ENCODE results near the gene SUGCT. TPM values are rescaled to one million over a fixed set of nuclear protein-coding genes. Genes with fewer than 3 reads are reported as not detected.

SUGCT gene
- total RNA-seq, 1 donor from 2014 or later, result 12.0 TPM

DNA sequence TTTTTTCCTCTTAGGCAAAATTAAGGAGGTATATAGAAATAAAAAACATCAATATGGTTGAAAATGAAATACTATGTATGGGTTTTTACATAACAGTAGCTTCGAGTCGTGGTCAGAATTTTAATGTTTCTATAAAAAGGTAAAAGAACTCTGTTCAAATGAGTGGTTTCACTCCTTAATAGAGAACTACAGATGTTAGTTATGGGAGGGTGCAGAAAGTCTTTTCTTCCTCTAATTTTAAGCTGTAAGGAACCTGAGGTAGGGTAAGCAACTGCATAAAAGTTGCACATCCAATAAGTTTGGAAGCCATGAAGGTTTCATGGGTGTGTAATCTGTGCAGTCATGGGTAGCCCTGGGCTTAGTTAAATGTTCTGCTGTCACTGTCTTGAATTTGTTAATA, 141.3 kb downstream of the SUGCT start:
- Histone ChIP-seq H3K36me3 (ENCODE audit: control insufficient read depth in 3 of 3, insufficient read depth in 3 of 3, low read length in 3 of 3) (no peaks in the 10 kb centered on the region), H3K9me3 (ENCODE audit: control insufficient read depth in 3 of 3, low read length in 3 of 3) (no peaks in the 10 kb centered on the region), H3K4me1 (ENCODE audit: control insufficient read depth in 3 of 3, insufficient read depth in 3 of 3, low read length in 3 of 3) (no peaks in the 10 kb centered on the region), H3K9ac (ENCODE audit: low read depth in 1 of 3, low read length in 3 of 3) (no peak overlapping the region), H3K27me3 (ENCODE audit: control insufficient read depth in 3 of 3, insufficient read depth in 3 of 3, low read length in 3 of 3) (no peaks in the 10 kb centered on the region), H3K27ac (ENCODE audit: low read depth, low read length) (no peak overlapping the region), H3K4me3 (ENCODE audit: low read length in 3 of 3) (no peak overlapping the region)

DNA sequence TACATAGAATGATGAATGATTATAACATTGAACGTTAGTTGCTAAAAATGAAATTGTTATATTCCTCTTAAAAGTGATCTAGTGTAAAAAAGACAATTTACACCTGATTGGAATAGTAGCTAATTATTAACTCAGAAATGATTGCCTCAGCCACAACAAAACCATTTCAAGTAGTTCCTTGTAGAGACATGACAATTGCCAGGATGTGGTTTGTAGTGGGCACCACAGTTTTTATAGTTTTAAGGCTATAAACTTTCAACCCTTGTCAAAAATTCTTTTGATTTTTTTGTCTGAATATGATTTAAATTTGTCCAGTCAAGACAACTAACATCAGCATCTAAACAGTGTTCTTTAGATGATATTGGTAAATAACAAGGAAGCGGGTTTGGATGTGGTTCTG, 145.2 kb downstream of the SUGCT start:
- Histone ChIP-seq H3K9me3 (ENCODE audit: control insufficient read depth in 3 of 3, low read length in 3 of 3) (no peaks in the 10 kb centered on the region), H3K27me3 (ENCODE audit: control insufficient read depth in 3 of 3, insufficient read depth in 3 of 3, low read length in 3 of 3) (no peaks in the 10 kb centered on the region), H3K9ac (ENCODE audit: low read depth in 1 of 3, low read length in 3 of 3) (no peak overlapping the region), H3K4me1 (ENCODE audit: control insufficient read depth in 3 of 3, insufficient read depth in 3 of 3, low read length in 3 of 3) (no peaks in the 10 kb centered on the region), H3K36me3 (ENCODE audit: control insufficient read depth in 3 of 3, insufficient read depth in 3 of 3, low read length in 3 of 3) (no peaks in the 10 kb centered on the region), H3K4me3 (ENCODE audit: low read length in 3 of 3) (no peak overlapping the region), H3K27ac (ENCODE audit: low read depth, low read length) (no peak overlapping the region)

DNA sequence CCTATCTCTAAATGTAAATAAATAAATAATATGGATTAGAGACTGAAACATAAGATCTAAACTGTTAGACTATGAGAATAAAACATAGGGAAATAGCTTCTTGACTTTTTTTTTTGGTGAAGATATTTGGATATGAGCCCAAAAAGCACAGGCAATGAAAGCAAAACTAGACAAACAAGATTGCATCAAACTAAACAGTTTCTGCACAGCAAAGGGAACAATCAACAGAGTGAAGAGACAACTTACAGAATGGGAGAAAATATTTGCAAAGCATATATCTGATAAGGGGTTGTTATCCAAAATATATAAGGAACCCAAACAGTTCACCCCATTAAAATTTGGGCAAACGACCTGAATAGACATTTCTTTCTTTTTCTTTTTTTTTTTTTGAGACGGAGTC, 148.1 kb downstream of the SUGCT start:
- no peak overlapping the region for H3K9ac ChIP-seq (ENCODE audit: low read depth in 1 of 3, low read length in 3 of 3)
- H3K27ac ChIP-seq (ENCODE audit: low read depth, low read length), result no peak overlapping the region
- no peaks in the 10 kb centered on the region for H3K9me3 ChIP-seq (ENCODE audit: control insufficient read depth in 3 of 3, low read length in 3 of 3)
- H3K27me3 ChIP-seq (ENCODE audit: control insufficient read depth in 3 of 3, insufficient read depth in 3 of 3, low read length in 3 of 3), result no peaks in the 10 kb centered on the region
- H3K4me1 ChIP-seq (ENCODE audit: control insufficient read depth in 3 of 3, insufficient read depth in 3 of 3, low read length in 3 of 3), result no peaks in the 10 kb centered on the region
- no peaks in the 10 kb centered on the region for H3K36me3 ChIP-seq (ENCODE audit: control insufficient read depth in 3 of 3, insufficient read depth in 3 of 3, low read length in 3 of 3)
- no peak overlapping the region for H3K4me3 ChIP-seq (ENCODE audit: low read length in 3 of 3)

DNA sequence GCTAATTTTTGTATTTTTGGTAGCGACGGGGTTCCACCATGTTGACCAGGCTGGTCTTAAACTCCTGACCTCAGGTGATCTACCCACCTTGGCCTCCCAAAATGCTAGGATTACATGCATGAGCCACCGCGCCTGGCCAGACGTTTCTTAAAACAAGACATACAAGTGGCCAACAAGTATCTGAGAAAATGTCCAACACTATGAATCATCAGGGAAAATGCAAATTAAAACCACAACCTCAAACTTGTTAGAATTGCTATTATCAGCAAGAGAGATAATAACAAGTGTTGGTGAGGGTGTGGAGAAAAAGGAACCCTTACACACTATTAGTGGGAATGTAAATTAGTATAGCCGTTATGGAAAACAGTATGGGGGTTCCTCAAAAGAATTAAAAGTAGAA, 148.6 kb downstream of the SUGCT start:
- no peaks in the 10 kb centered on the region for H3K36me3 ChIP-seq (ENCODE audit: control insufficient read depth in 3 of 3, insufficient read depth in 3 of 3, low read length in 3 of 3)
- no peaks in the 10 kb centered on the region for H3K9me3 ChIP-seq (ENCODE audit: control insufficient read depth in 3 of 3, low read length in 3 of 3)
- no peak overlapping the region for H3K9ac ChIP-seq (ENCODE audit: low read depth in 1 of 3, low read length in 3 of 3)
- H3K27me3 ChIP-seq (ENCODE audit: control insufficient read depth in 3 of 3, insufficient read depth in 3 of 3, low read length in 3 of 3), result no peaks in the 10 kb centered on the region
- H3K27ac ChIP-seq (ENCODE audit: low read depth, low read length), result no peak overlapping the region
- H3K4me3 ChIP-seq (ENCODE audit: low read length in 3 of 3), result no peak overlapping the region
- no peaks in the 10 kb centered on the region for H3K4me1 ChIP-seq (ENCODE audit: control insufficient read depth in 3 of 3, insufficient read depth in 3 of 3, low read length in 3 of 3)

DNA sequence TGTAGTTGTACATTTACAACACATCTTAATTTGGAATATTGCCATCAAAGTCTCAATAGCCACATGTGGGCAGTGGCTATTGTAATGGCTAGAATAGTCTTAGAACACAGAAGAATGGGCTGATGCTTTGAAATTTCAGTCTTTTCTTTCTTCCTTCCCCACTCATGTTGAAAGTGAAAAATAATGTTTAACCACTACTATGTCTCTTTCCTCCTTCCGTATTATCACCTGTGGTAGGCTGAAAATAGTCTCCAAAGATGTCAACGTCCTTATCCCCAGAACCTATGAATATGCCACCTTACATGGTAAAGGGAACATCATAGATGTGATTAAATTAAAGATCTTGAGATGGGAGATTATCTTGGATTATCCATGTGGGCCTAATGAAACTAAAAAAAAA, 154.0 kb downstream of the SUGCT start:
- H3K27ac ChIP-seq (ENCODE audit: low read depth, low read length), result no peak overlapping the region
- H3K9me3 ChIP-seq (ENCODE audit: control insufficient read depth in 3 of 3, low read length in 3 of 3), result no peaks in the 10 kb centered on the region
- no peaks in the 10 kb centered on the region for H3K4me1 ChIP-seq (ENCODE audit: control insufficient read depth in 3 of 3, insufficient read depth in 3 of 3, low read length in 3 of 3)
- H3K27me3 ChIP-seq (ENCODE audit: control insufficient read depth in 3 of 3, insufficient read depth in 3 of 3, low read length in 3 of 3), result no peaks in the 10 kb centered on the region
- H3K9ac ChIP-seq (ENCODE audit: low read depth in 1 of 3, low read length in 3 of 3), result no peak overlapping the region
- H3K4me3 ChIP-seq (ENCODE audit: low read length in 3 of 3), result no peak overlapping the region
- H3K36me3 ChIP-seq (ENCODE audit: control insufficient read depth in 3 of 3, insufficient read depth in 3 of 3, low read length in 3 of 3), result no peaks in the 10 kb centered on the region

DNA sequence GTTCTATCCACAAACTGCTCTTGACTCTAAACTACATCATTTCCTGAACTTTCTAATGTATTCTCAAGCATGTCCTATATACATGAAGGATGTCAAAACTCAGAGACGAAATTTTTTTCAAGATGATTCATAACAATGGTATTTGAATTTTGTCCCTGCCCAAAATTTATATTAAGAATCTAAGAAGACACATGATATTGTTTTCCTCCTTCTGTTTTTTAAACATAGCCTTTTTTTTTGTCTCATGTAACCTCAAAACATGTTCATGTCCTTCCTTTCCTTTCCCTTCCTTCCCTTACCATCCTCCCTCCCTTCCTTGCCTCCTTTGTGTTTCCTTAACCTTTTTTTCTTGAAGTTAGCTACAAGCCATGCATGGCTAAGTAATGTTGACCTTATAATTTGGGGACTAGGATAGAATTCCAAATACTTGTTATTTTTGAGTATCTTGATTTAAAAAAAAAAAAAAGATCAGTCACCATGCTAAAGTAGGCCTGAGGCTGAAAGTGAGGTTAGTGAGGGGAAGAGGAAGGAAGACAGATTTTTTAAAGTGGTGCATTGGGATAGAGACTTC, 163.0 kb downstream of the SUGCT start:
- Histone ChIP-seq H3K36me3 (ENCODE audit: control insufficient read depth in 3 of 3, insufficient read depth in 3 of 3, low read length in 3 of 3) (no peaks in the 10 kb centered on the region), H3K9me3 (ENCODE audit: control insufficient read depth in 3 of 3, low read length in 3 of 3) (no peaks in the 10 kb centered on the region), H3K9ac (ENCODE audit: low read depth in 1 of 3, low read length in 3 of 3) (no peak overlapping the region), H3K27me3 (ENCODE audit: control insufficient read depth in 3 of 3, insufficient read depth in 3 of 3, low read length in 3 of 3) (no peaks in the 10 kb centered on the region), H3K27ac (ENCODE audit: low read depth, low read length) (no peak overlapping the region), H3K4me3 (ENCODE audit: low read length in 3 of 3) (no peak overlapping the region), H3K4me1 (ENCODE audit: control insufficient read depth in 3 of 3, insufficient read depth in 3 of 3, low read length in 3 of 3) (no peaks in the 10 kb centered on the region)

DNA sequence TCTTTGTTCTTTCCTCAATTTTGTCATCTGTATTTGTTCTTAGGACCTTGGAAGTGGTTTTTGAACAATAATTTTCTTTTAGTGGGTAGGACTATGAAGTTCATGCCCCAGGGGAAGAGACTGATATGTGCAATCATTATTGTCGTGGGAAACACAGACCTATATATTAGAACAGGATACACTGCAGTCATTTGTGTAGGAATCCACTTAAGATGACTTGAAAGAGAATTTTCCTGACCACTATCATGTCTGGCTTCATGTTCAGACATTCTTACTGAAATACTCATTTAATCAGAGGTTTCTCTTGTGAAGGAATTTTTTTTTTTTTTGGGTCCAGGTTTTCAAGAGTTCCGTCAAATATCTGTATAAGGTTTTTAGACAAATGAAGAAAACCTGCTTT, 163.6 kb downstream of the SUGCT start:
- H3K27me3 ChIP-seq (ENCODE audit: control insufficient read depth in 3 of 3, insufficient read depth in 3 of 3, low read length in 3 of 3), result no peaks in the 10 kb centered on the region
- H3K4me1 ChIP-seq (ENCODE audit: control insufficient read depth in 3 of 3, insufficient read depth in 3 of 3, low read length in 3 of 3), result no peaks in the 10 kb centered on the region
- no peaks in the 10 kb centered on the region for H3K36me3 ChIP-seq (ENCODE audit: control insufficient read depth in 3 of 3, insufficient read depth in 3 of 3, low read length in 3 of 3)
- no peaks in the 10 kb centered on the region for H3K9me3 ChIP-seq (ENCODE audit: control insufficient read depth in 3 of 3, low read length in 3 of 3)
- H3K9ac ChIP-seq (ENCODE audit: low read depth in 1 of 3, low read length in 3 of 3), result no peak overlapping the region
- H3K4me3 ChIP-seq (ENCODE audit: low read length in 3 of 3), result no peak overlapping the region
- H3K27ac ChIP-seq (ENCODE audit: low read depth, low read length), result no peak overlapping the region

DNA sequence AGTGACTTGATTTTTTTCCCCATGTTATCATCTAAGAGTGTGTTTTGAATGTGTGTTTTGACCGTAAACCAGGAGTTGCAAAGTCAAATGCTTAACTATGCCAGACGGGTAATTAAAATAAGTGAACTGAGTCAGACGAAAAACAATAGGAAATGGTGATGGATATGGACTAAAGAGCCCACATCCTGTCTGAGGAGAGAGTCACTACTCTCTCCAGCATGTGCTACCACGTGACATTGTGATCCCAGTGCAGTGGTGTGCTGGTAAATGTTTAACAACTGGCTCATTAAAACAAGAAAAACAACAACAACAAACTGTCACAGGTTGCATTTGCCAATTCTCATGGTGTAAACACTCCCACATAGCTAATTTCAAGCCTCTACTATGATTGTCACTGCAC, 164.3 kb downstream of the SUGCT start:
- Histone ChIP-seq H3K4me1 (ENCODE audit: control insufficient read depth in 3 of 3, insufficient read depth in 3 of 3, low read length in 3 of 3) (no peaks in the 10 kb centered on the region), H3K9me3 (ENCODE audit: control insufficient read depth in 3 of 3, low read length in 3 of 3) (no peaks in the 10 kb centered on the region), H3K27ac (ENCODE audit: low read depth, low read length) (no peak overlapping the region), H3K27me3 (ENCODE audit: control insufficient read depth in 3 of 3, insufficient read depth in 3 of 3, low read length in 3 of 3) (no peaks in the 10 kb centered on the region), H3K4me3 (ENCODE audit: low read length in 3 of 3) (no peak overlapping the region), H3K36me3 (ENCODE audit: control insufficient read depth in 3 of 3, insufficient read depth in 3 of 3, low read length in 3 of 3) (no peaks in the 10 kb centered on the region), H3K9ac (ENCODE audit: low read depth in 1 of 3, low read length in 3 of 3) (no peak overlapping the region)

DNA sequence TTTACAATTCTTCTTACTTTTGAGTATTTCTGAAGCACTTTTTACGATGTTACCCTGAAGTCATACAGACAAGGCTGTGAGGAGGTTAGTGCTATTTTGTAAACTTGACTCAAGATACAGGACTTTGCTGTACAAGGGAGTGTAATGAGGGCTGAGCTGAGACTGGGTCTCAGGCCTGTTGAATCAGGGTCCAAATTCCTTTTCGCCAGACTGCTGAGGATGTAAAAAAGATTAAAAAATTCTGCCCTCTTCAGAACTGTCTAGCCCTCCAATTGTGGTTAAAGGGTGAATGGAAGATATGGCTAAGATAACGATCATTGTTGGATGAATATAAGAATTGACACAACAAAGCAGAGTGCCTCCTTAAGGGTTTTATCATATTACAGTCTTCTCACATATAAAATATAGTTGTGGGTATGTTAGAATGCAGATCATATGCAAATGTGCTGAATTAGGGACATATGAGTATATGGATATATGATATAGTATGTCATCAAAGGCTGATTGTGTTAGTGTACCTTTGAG, 165.4 kb downstream of the SUGCT start:
- Histone ChIP-seq H3K4me3 (ENCODE audit: low read length in 3 of 3) (no peak overlapping the region), H3K36me3 (ENCODE audit: control insufficient read depth in 3 of 3, insufficient read depth in 3 of 3, low read length in 3 of 3) (no peaks in the 10 kb centered on the region), H3K9ac (ENCODE audit: low read depth in 1 of 3, low read length in 3 of 3) (no peak overlapping the region), H3K27ac (ENCODE audit: low read depth, low read length) (no peak overlapping the region), H3K4me1 (ENCODE audit: control insufficient read depth in 3 of 3, insufficient read depth in 3 of 3, low read length in 3 of 3) (no peaks in the 10 kb centered on the region), H3K9me3 (ENCODE audit: control insufficient read depth in 3 of 3, low read length in 3 of 3) (no peaks in the 10 kb centered on the region), H3K27me3 (ENCODE audit: control insufficient read depth in 3 of 3, insufficient read depth in 3 of 3, low read length in 3 of 3) (no peaks in the 10 kb centered on the region)

DNA sequence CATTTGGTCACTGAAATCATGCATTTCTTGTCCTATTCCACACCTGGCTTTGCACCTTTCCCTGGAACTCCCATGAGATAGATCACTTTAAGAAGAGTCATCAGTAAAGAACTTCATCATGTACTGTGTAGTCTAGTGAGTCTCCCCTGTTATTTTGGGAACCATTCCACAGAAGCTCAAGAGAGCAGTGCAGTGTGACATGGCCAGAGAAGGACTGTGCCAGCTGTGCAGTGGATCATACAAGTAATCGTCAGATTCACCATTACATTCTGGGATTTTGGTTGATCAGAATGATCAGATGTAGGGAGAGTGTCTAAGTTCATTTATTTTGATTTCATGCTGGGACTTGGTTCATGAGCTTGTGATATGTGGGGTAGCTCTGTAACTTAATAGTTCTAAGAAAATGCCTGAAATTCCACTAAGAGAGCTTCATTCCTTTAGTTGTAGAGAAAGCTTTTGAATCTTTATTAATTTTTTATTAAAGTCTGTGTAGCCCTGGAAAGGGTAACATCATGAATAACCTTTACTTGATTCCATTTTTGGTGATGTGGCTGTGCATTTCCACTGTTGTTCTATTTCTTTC, 166.8 kb downstream of the SUGCT start:
- Histone ChIP-seq H3K36me3 (ENCODE audit: control insufficient read depth in 3 of 3, insufficient read depth in 3 of 3, low read length in 3 of 3) (no peaks in the 10 kb centered on the region), H3K9ac (ENCODE audit: low read depth in 1 of 3, low read length in 3 of 3) (no peak overlapping the region), H3K9me3 (ENCODE audit: control insufficient read depth in 3 of 3, low read length in 3 of 3) (no peaks in the 10 kb centered on the region), H3K4me3 (ENCODE audit: low read length in 3 of 3) (no peak overlapping the region), H3K4me1 (ENCODE audit: control insufficient read depth in 3 of 3, insufficient read depth in 3 of 3, low read length in 3 of 3) (no peaks in the 10 kb centered on the region), H3K27ac (ENCODE audit: low read depth, low read length) (no peak overlapping the region), H3K27me3 (ENCODE audit: control insufficient read depth in 3 of 3, insufficient read depth in 3 of 3, low read length in 3 of 3) (no peaks in the 10 kb centered on the region)
